Measurements from ENCODE around the gene DUOX1.

The DUOX1 gene

GRCh38 chr15:45185903-45186770 lies 56.3 kb downstream of the DUOX1 start:
- H3K9me3 Mint-ChIP-seq, result no peaks in the 10 kb centered on the region
- ATAC-seq, result no peak
- H3K27me3 Mint-ChIP-seq, result peaks cover 6% of the 10 kb centered on the region
- H3K4me3 Mint-ChIP-seq, result peak overlapping the region; percentile 81
- peaks cover 30% of the 10 kb centered on the region for H3K4me1 Mint-ChIP-seq
- DNase-seq, result no peak
- no peaks in the 10 kb centered on the region for H3K36me3 Mint-ChIP-seq (ENCODE audit: low read depth)
- peak overlapping the region; percentile 66 for H3K27ac Mint-ChIP-seq

- Mint-ChIP-seq H3K9me3 (no peaks in the 10 kb centered on the region), H3K4me3 (peak overlapping the region; percentile 81), H3K4me1 (peaks cover 27% of the 10 kb centered on the region), H3K36me3 (ENCODE audit: low read depth) (no peaks in the 10 kb centered on the region), H3K27ac (peak overlapping the region; percentile 66), H3K27me3 (peaks cover 6% of the 10 kb centered on the region)
- ATAC-seq (no peak), DNase-seq (no peak)
Observed at GRCh38 chr15:45186771-45187577, 57.2 kb downstream of the DUOX1 start.

- DNase-seq, result no peak
- no peaks in the 10 kb centered on the region for H3K9me3 Mint-ChIP-seq
- H3K4me1 Mint-ChIP-seq, result peaks cover 27% of the 10 kb centered on the region
- no peak overlapping the region for H3K4me3 Mint-ChIP-seq
- H3K36me3 Mint-ChIP-seq (ENCODE audit: low read depth), result no peaks in the 10 kb centered on the region
- H3K27me3 Mint-ChIP-seq, result peaks cover 6% of the 10 kb centered on the region
- no peak overlapping the region for H3K27ac Mint-ChIP-seq
- no peak for ATAC-seq
Observed at GRCh38 chr15:45187578-45187893, 57.7 kb downstream of the DUOX1 start.

- H3K27me3 Mint-ChIP-seq, result peaks cover 6% of the 10 kb centered on the region
- H3K27ac Mint-ChIP-seq, result peak within 1 kb of the TSS; percentile 99
- DNase-seq, result peak; percentile 80
Observed at GRCh38 chr15:45187894-45188830, 58.4 kb downstream of the DUOX1 start, which contains the start of gene SHF. Gene SHF (minus strand): TSS chr15:45187966. CDS start chr15:45187951, 15 bp downstream.

GRCh38 chr15:45197512-45197911 lies 67.7 kb downstream of the DUOX1 start:
- DNase-seq (peak; percentile 3), ATAC-seq (no peak)
- Mint-ChIP-seq H3K9me3 (no peaks in the 10 kb centered on the region), H3K36me3 (ENCODE audit: low read depth) (peaks cover 3% of the 10 kb centered on the region), H3K27me3 (no peaks in the 10 kb centered on the region), H3K27ac (peak overlapping the region; percentile 25), H3K4me1 (peaks cover 19% of the 10 kb centered on the region), H3K4me3 (no peak overlapping the region)

More at GRCh38 chr15:45187894-45188830, 58.4 kb downstream of the DUOX1 start, which contains the start of gene SHF:
- H3K4me1 Mint-ChIP-seq, result peaks cover 27% of the 10 kb centered on the region
- no peaks in the 10 kb centered on the region for H3K36me3 Mint-ChIP-seq (ENCODE audit: low read depth)
- H3K9me3 Mint-ChIP-seq, result no peaks in the 10 kb centered on the region
- peak; percentile 80 for ATAC-seq
- H3K4me3 Mint-ChIP-seq, result peak within 1 kb of the TSS; percentile 93

GRCh38 chr15:45198337-45199135 lies 68.7 kb downstream of the DUOX1 start:
- Mint-ChIP-seq H3K4me3 (no peak overlapping the region), H3K4me1 (peaks cover 19% of the 10 kb centered on the region), H3K27me3 (no peaks in the 10 kb centered on the region), H3K27ac (no peak overlapping the region), H3K9me3 (no peaks in the 10 kb centered on the region), H3K36me3 (ENCODE audit: low read depth) (peaks cover 3% of the 10 kb centered on the region)
- DNase-seq, result peak; percentile 88
- peak; percentile 67 for ATAC-seq

- no peaks in the 10 kb centered on the region for H3K9me3 Mint-ChIP-seq
- no peak overlapping the region for H3K27ac Mint-ChIP-seq
- H3K27me3 Mint-ChIP-seq, result no peaks in the 10 kb centered on the region
- H3K4me1 Mint-ChIP-seq, result peaks cover 19% of the 10 kb centered on the region
- peaks cover 3% of the 10 kb centered on the region for H3K36me3 Mint-ChIP-seq (ENCODE audit: low read depth)
- ATAC-seq (no peak), DNase-seq (peak; percentile 43)
- H3K4me3 Mint-ChIP-seq, result no peak overlapping the region
Observed at GRCh38 chr15:45199136-45199810, 69.5 kb downstream of the DUOX1 start.

GRCh38 chr15:45200001-45200798 lies 70.4 kb downstream of the DUOX1 start:
- Mint-ChIP-seq H3K4me1 (peaks cover 22% of the 10 kb centered on the region), H3K27ac (no peak overlapping the region), H3K4me3 (no peak overlapping the region), H3K27me3 (no peaks in the 10 kb centered on the region), H3K9me3 (no peaks in the 10 kb centered on the region), H3K36me3 (ENCODE audit: low read depth) (peaks cover 3% of the 10 kb centered on the region)
- DNase-seq, result peak; percentile 93
- peak; percentile 57 for ATAC-seq

GRCh38 chr15:45200799-45201556 lies 71.2 kb downstream of the DUOX1 start:
- ATAC-seq, result peak; percentile 40
- Mint-ChIP-seq H3K27ac (no peak overlapping the region), H3K4me1 (peaks cover 22% of the 10 kb centered on the region), H3K36me3 (ENCODE audit: low read depth) (peaks cover 3% of the 10 kb centered on the region), H3K4me3 (no peak overlapping the region), H3K9me3 (no peaks in the 10 kb centered on the region), H3K27me3 (no peaks in the 10 kb centered on the region)
- DNase-seq, result peak; percentile 87

- H3K27me3 Mint-ChIP-seq, result no peaks in the 10 kb centered on the region
- ATAC-seq (no peak), DNase-seq (no peak)
- H3K4me1 Mint-ChIP-seq, result peaks cover 22% of the 10 kb centered on the region
- H3K36me3 Mint-ChIP-seq (ENCODE audit: low read depth), result peaks cover 3% of the 10 kb centered on the region
- no peaks in the 10 kb centered on the region for H3K9me3 Mint-ChIP-seq
- no peak overlapping the region for H3K27ac Mint-ChIP-seq
- no peak overlapping the region for H3K4me3 Mint-ChIP-seq
Observed at GRCh38 chr15:45201557-45201859, 71.7 kb downstream of the DUOX1 start.

- ATAC-seq, result no peak
Observed at GRCh38 chr15:45201869-45202268, 72.1 kb downstream of the DUOX1 start.

GRCh38 chr15:45203182-45203581 lies 73.4 kb downstream of the DUOX1 start:
- peaks cover 3% of the 10 kb centered on the region for H3K36me3 Mint-ChIP-seq (ENCODE audit: low read depth)
- no peak for ATAC-seq
- H3K27ac Mint-ChIP-seq, result no peak overlapping the region
- H3K27me3 Mint-ChIP-seq, result peaks cover 4% of the 10 kb centered on the region
- no peak for DNase-seq
- no peak overlapping the region for H3K4me3 Mint-ChIP-seq
- no peaks in the 10 kb centered on the region for H3K9me3 Mint-ChIP-seq
- H3K4me1 Mint-ChIP-seq, result peaks cover 16% of the 10 kb centered on the region

More at GRCh38 chr15:45201869-45202268, 72.1 kb downstream of the DUOX1 start:
- H3K4me1 Mint-ChIP-seq, result peaks cover 22% of the 10 kb centered on the region
- H3K9me3 Mint-ChIP-seq, result no peaks in the 10 kb centered on the region
- no peaks in the 10 kb centered on the region for H3K27me3 Mint-ChIP-seq
- no peak overlapping the region for H3K27ac Mint-ChIP-seq
- H3K4me3 Mint-ChIP-seq, result no peak overlapping the region
- peaks cover 3% of the 10 kb centered on the region for H3K36me3 Mint-ChIP-seq (ENCODE audit: low read depth)
- no peak for DNase-seq

Data from activated naive CD8-positive, alpha-beta T cell treated with anti-CD3 and anti-CD28 coated beads, Interleukin-2, amount 50 U/mL, for 24 hours (primary cell).